Right lobe of liver (tissue), 6 donors: ENCODE data around the gene MYO3B. TPM values are rescaled to one million over a fixed set of nuclear protein-coding genes. Genes with fewer than 3 reads are reported as not detected.

Experiments used
- ATAC-seq, 4 donors: fragments of 200-7000 bp; cut with Tn5 transposase; one replicate each; pipeline ENCODE4 v1.9.1; 2020; ENCODE audit warnings: mild to moderate bottlenecking in 4 of 4, moderate library complexity in 4 of 4
- DNase-seq, 3 donors: peaks; one replicate each; pipeline ENCODE4 v3.0.0-alpha.2; 2020
- H3K27ac ChIP-seq, 3 donors: fragments of 200-600 bp; one replicate each; pipeline ENCODE4 v1.8.0; 2022
- H3K27me3 ChIP-seq, 2 donors: fragments of 200-600 bp; one replicate each; pipeline ENCODE4 v1.8.0; 2022
- H3K36me3 ChIP-seq, 4 donors: fragments of 200-600 bp; sonication (generic) in 1 of 4; one replicate each; pipeline versions ENCODE4 v1.5.1 to v1.8.0; 2017 to 2022; ENCODE audit warnings: control low read depth in 1 of 4
- H3K4me1 ChIP-seq, 4 donors: fragments of 200-600 bp; sonication (generic) in 1 of 4; one replicate each; pipeline versions ENCODE4 v1.5.1 to v1.8.0; 2017 to 2022; ENCODE audit warnings: control low read depth in 1 of 4
- H3K4me3 ChIP-seq, 3 donors: fragments of 200-600 bp; one replicate each; pipeline ENCODE4 v1.8.0; 2022
- H3K9me3 ChIP-seq, 4 donors: fragments of 200-600 bp; sonication (generic) in 1 of 4; one replicate each; pipeline versions ENCODE4 v1.5.1 to v1.8.0; 2017 to 2022; ENCODE audit warnings: control low read depth in 1 of 4
- POLR2A ChIP-seq: fragments of 450-650 bp; IDR thresholded peaks from one replicate; pipeline ENCODE4 v1.6.1; 2017; ENCODE audit warnings: antibody characterized with exemption, mild to moderate bottlenecking
- WGBS: methylation state at CpG from one replicate; pipeline ENCODE4 v1.1.6; 2018; ENCODE audit warnings: low coverage, low lambda C conversion rate; ENCODE audit not compliant: insufficient coverage; ENCODE audit errors: missing lambda C conversion rate; 5-methylcytosine and 5-hydroxymethylcytosine counted together
- intact Hi-C, 2 donors: fragments of 100-400 bp; cut with DNase I; formaldehyde crosslinking; loops; one replicate each; pipeline versions ENCODE4 v1.11.2 to v1.14.1; 2022
- total RNA-seq, 6 experiments: library from RNA; depleted of rRNA in 2 of 6; stranded (reverse); fragments of >200 nt in 2 of 6; fragmentation: NEBNext Ultra II Directional in 3 of 6; extraction: Animal tissue kit (Norgen Biotek cat#: 25700) in 3 of 6; gene quantifications; one replicate each; pipeline versions ENCODE4 v1.1.0 to v1.2.4, GENCODE V29; 2016 to 2023
- TF ChIP-seq, protein P1 (sequence below), 4 donors: fragments of 200-600 bp in 3 of 4; fragments of 450-650 bp in 1 of 4; IDR thresholded peaks; one replicate each; pipeline versions ENCODE4 v1.5.1 to v1.8.0; 2016 to 2022; ENCODE audit warnings: antibody characterized with exemption in 4 of 4, mild to moderate bottlenecking in 2 of 4
- donor health status: DM: no; HTN: yes; CAD: no.
- donor health status: DM: no; HTN: no; CAD: no.
- donor health status: DM: no; HTN: no; CAD: no.
- donor health status: DM: no; HTN: yes; CAD: no.
- donor health status: DM: no; HTN: yes; CAD: no.

MYO3B gene
- total RNA-seq, 6 experiments from 2014 or later = 0.18 to 0.25 TPM; not detected in 4

DNA sequence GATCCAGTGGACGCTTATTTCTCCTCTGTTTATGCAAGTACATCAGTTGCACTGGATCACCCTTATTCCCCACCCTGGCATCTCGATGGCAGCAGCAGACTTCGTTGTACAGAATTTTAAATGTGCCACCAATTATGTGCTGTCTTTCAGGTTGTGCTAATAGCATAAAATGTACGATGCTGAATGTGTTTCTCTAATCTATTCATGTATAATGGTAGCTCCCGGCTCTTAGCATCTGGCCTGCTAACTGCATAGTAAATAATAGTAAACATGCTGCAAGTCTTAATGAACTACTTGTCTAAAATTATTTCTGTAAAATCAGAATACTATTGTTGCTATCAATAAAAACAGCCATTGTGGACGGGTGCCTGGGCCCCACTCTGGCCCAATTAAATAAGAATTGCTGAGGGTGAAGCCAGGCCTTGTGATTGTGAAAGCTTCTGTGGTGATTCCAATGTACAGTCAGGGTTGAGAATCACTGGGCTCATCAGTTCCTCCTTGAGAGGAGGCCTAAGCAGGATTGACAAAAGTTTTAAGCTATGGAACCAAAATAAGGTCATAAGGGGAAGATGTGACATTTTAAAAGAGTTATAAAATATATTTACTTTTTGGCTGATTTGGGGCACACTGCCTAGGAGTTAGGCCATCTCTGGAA is 14.4 kb upstream of the MYO3B start:
- no peak for TF ChIP-seq POLR2A
- TF ChIP-seq, protein P1, sequence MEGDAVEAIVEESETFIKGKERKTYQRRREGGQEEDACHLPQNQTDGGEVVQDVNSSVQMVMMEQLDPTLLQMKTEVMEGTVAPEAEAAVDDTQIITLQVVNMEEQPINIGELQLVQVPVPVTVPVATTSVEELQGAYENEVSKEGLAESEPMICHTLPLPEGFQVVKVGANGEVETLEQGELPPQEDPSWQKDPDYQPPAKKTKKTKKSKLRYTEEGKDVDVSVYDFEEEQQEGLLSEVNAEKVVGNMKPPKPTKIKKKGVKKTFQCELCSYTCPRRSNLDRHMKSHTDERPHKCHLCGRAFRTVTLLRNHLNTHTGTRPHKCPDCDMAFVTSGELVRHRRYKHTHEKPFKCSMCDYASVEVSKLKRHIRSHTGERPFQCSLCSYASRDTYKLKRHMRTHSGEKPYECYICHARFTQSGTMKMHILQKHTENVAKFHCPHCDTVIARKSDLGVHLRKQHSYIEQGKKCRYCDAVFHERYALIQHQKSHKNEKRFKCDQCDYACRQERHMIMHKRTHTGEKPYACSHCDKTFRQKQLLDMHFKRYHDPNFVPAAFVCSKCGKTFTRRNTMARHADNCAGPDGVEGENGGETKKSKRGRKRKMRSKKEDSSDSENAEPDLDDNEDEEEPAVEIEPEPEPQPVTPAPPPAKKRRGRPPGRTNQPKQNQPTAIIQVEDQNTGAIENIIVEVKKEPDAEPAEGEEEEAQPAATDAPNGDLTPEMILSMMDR (IDR thresholded peaks at IDR 0.05) = no peak
- 78% methylated on average over 6 of the region's 6 CpGs for WGBS
- H3K27ac ChIP-seq = no peak overlapping the region
- no peak overlapping the region for H3K4me3 ChIP-seq
- ATAC-seq = no peak
- DNase-seq = no peak
- H3K9me3 ChIP-seq = no peaks in the 10 kb centered on the region
- H3K27me3 ChIP-seq = no peaks in the 10 kb centered on the region
- H3K4me1 ChIP-seq = no peaks in the 10 kb centered on the region
- no peaks in the 10 kb centered on the region for H3K36me3 ChIP-seq
- intact Hi-C loops = no loop called here

DNA sequence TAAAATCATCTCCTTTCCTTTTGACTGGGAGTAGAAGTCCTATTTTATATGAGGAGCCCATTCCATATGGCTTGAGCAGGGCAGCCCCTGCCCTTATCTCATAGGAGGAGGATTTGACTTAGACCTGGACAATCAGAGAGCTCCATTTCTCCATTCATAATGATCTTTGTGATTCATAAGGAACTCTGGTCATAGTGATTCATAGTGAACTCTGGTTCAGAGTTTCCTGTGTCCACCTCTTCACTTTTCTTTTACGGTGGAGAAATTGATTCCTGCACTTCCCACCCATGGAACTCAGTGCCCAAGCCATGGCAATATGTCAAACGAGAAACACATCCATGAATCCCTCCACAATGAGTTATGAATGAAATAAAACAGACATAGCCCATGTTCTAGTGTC is 12.8 kb upstream of the MYO3B start:
- TF ChIP-seq, protein P1 (IDR thresholded peaks at IDR 0.05) = no peak
- TF ChIP-seq POLR2A = no peak
- intact Hi-C loops = no loop called here
- H3K9me3 ChIP-seq = no peaks in the 10 kb centered on the region
- ATAC-seq (no peak), DNase-seq (no peak)
- WGBS = 41% methylated on average over 2 of the region's 2 CpGs
- H3K4me3 ChIP-seq = no peak overlapping the region
- no peaks in the 10 kb centered on the region for H3K4me1 ChIP-seq
- no peak overlapping the region for H3K27ac ChIP-seq
- no peaks in the 10 kb centered on the region for H3K36me3 ChIP-seq
- H3K27me3 ChIP-seq = no peaks in the 10 kb centered on the region

- intact Hi-C loops = no loop called here
- Histone ChIP-seq H3K27ac (no peak overlapping the region), H3K27me3 (no peaks in the 10 kb centered on the region), H3K4me3 (no peak overlapping the region), H3K36me3 (no peaks in the 10 kb centered on the region), H3K4me1 (no peaks in the 10 kb centered on the region), H3K9me3 (no peaks in the 10 kb centered on the region)
- DNase-seq (no peak), ATAC-seq (no peak)
- WGBS = 50% methylated on average over 1 of the region's 1 CpG
- TF ChIP-seq, protein P1 (IDR thresholded peaks at IDR 0.05) = no peak
- no peak for TF ChIP-seq POLR2A
Observed at GRCh38 chr2:170166735-170167134, 11.2 kb upstream of the MYO3B start.

GRCh38 chr2:170170281-170171040 is 7.5 kb upstream of the MYO3B start:
- 60% methylated on average over 5 of the region's 5 CpGs for WGBS
- Histone ChIP-seq H3K27me3 (no peaks in the 10 kb centered on the region), H3K4me3 (no peak overlapping the region), H3K4me1 (no peaks in the 10 kb centered on the region), H3K27ac (no peak overlapping the region), H3K36me3 (no peaks in the 10 kb centered on the region), H3K9me3 (no peaks in the 10 kb centered on the region)
- DNase-seq (no peak), ATAC-seq (no peak)
- intact Hi-C loops = no loop called here
- TF ChIP-seq, protein P1 (IDR thresholded peaks at IDR 0.05) = no peak
- no peak for TF ChIP-seq POLR2A
